LNCAP (cell line): ENCODE results near the gene JAKMIP2.

Experiments
- CTCF ChIP-seq: fragments of 450-650 bp; IDR thresholded peaks from 2 replicates; pipeline ENCODE4 v1.5.1; 2017; ENCODE audit warnings: mild to moderate bottlenecking

JAKMIP2 gene

GRCh38 chr5:147780924-147781573 is 1.5 kb downstream of the JAKMIP2 start:
- no peak for TF ChIP-seq CTCF

GRCh38 chr5:147779694-147780093 is 2.8 kb downstream of the JAKMIP2 start:
- TF ChIP-seq CTCF, result no peak

- TF ChIP-seq CTCF, result no peak
Observed at GRCh38 chr5:147776989-147777388, 5.5 kb downstream of the JAKMIP2 start.

GRCh38 chr5:147773587-147773986 is 8.9 kb downstream of the JAKMIP2 start:
- no peak for TF ChIP-seq CTCF

DNA sequence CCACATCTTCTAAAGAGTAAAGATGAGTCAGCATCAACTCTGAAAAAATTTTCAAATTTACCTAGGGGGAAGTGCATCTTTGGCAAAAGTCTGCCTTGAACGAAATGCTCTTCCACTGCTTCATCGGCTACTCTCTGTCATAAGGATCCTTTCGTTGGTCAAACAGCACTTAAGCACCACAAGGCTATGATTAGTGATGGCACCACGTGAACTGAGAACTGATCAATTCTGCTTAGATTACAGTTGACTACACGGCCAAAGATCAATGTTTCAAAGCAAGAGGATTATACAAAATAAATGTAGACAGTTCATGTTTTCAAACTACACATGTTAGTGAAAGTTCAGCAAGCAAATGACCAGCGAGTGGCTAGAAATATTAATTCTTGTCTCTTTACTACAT is 9.4 kb downstream of the JAKMIP2 start:
- TF ChIP-seq CTCF, result no peak

- no peak for TF ChIP-seq CTCF
Observed at GRCh38 chr5:147767048-147767447, 15.5 kb downstream of the JAKMIP2 start.

- no peak for TF ChIP-seq CTCF
Observed at GRCh38 chr5:147763791-147764525, 18.6 kb downstream of the JAKMIP2 start.
